Stimulated activated CD8-positive, alpha-beta memory T cell treated with anti-CD3 and anti-CD28 coated beads, Interleukin-15, amount 100 ng/mL, for 1 hour (primary cell): ENCODE measurements around the gene OAS2.

Experiments used
- DNase-seq: peaks from one replicate; pipeline ENCODE4 v3.0.0-alpha.2; 2020; ENCODE audit warnings: low read depth

OAS2 gene

GRCh38 chr12:113060336-113060960, 82.1 kb downstream of the OAS2 start:
- no peak for DNase-seq

- no peak for DNase-seq
These were observed 82.9 kb downstream of the OAS2 start for GRCh38 chr12:113061061-113061694.
